Renal cortex interstitium (tissue), 11 donors: ENCODE measurements around the gene MAST4. TPM values are rescaled to one million over a fixed set of nuclear protein-coding genes. Genes with fewer than 3 reads are reported as not detected.
A peak's percentile ranks its signal among the peaks of the same experiment; 100 is the strongest.

Experiments used
- DNase-seq, 11 donors: peaks; one replicate each; pipeline ENCODE4 v3.0.0-alpha.2; 2013; ENCODE audit warnings: low read depth in 9 of 11, low spot score in 4 of 11; ENCODE audit errors: extremely low read depth in 1 of 11
- polyA plus RNA-seq, 3 donors: library from polyadenylated mRNA; unstranded; fragments of 120-200 nt; gene quantifications; one replicate each; pipeline ENCODE4 v1.2.1, GENCODE V29; 2013; ENCODE audit not compliant: insufficient read length in 3 of 3

The MAST4 gene
- polyA plus RNA-seq, 3 donors = 15.2 to 19.4 (median 16.8) TPM

DNA sequence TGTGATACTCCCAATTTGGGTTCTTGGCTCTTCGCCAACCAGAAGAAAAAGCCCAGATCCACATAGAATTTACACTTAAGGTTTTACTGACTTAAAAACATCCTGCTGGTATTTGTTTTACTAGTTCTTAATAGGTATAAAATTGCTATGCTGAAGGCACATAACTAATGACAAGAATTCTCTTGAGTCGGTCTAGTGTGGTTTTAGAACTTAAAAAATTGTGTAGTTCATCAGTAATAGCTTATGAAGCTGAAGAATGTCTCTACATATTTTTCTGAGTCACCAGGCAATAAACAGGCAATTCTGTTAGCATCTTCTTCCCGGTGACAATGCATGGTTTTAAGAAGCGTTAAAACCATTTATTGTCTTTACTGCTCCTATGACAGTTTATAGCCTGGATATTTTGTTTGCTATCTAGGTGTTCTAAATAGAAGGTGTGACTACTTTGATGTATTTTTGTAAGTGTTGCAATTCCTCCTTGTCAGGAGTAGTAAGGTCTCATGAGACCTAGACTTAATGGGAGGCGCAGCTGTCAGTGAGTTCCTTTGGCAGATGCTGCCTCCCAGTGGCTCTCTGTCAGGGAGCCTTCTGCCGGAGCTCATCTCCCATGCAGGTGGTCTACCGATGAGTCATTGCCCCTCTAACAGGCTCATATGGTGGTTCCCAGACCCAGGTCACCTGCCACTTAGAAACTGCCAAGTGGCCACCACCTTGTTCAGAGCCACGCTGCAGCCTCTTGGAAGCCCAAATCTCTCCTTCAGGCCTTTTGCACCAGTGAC, 173.8 kb downstream of the MAST4 start:
- DNase-seq = no peak

DNA sequence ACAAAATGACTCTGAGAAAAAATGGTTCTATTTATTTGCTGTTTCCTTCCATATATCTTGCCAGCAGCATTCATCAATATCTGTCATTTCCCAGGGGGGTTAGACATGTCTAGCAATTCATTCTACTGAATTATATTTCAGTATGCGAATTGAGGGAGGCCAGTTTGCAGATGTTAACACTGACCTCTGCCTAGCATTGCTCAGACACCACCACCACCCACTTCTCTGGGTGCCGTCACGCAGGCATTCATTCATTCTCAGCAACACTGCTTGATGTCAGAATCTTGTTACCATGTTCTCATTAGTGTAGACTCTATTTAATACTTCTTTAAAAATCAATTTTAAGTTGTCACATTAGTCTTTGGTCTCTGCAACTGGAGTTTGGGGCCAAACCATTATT, 181.7 kb downstream of the MAST4 start:
- DNase-seq = no peak

DNA sequence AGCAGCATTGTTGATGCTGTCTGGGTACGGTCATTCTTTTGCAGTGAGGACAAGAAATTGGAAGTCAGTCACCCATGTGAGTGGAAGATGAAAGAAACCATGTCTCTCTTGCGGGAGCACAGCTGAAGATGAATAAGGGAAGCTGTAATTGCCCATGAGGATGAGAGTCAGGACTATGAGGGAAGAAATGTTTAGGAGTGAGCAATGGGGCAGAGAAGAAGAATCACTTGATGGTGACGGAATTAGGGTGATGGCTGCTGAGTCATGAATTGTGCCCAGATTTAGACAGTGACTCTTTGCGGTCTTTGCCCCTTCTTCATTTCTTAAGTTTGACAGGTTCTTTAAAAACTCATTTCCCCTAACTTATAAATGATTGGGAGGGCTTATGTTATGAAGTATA, 183.3 kb downstream of the MAST4 start:
- no peak for DNase-seq

DNA sequence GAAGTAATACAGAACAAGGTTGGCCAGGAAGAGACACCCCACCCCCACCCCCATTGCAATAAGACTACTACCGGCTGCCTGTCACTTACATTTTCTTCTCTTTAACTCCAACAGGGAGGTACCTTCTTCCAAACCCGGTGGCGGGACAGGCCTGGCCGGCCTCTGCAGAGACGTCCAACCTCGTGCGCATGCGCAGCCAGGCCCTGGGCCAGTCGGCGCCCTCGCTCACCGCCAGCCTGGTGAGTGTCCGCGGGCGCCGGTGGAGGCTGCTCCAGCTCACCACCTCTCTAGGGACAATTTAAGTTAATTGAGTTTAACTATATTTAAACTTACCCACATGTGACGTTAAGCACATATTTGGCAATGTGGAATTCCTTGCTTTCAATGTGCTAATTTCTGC, 192.4 kb downstream of the MAST4 start:
- no peak for DNase-seq

DNA sequence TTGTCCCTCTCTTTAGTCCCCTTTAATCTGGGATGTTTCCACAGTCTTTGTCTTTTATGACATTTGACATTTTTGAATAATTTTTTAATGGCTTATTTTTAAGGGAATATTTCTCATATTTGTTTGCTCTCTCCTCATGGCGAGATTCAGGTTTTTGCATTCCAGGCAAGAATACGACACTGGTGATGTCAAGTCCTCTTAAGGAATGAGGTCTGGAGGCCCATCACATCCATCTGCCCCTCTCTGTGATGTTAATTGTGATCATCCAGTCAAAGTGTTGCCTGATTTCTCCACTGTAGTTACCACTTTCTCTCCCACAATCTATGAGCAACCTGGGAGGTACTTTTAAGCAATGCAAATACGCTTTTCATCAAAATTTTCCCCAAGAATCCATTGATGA, 193.2 kb downstream of the MAST4 start:
- DNase-seq = no peak

DNA sequence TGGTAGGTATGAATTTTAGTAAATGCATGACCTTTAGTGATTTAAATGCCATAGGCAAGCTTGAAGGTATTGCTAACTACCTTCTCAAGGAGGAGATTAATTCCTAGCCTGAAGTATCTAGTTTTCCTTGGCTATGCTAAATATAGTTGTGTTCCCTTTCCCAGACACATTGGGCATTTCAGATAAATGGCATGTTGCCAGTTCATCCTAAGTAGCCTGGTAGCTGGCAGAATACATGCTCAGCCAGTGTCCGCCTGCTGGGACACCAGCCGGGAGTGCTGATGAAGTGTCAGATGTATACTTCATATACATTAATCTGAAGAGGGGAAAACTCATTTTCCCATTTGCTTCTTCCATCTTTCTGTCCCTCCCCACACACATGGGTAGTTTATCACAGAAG, 196.9 kb downstream of the MAST4 start:
- no peak for DNase-seq

DNA sequence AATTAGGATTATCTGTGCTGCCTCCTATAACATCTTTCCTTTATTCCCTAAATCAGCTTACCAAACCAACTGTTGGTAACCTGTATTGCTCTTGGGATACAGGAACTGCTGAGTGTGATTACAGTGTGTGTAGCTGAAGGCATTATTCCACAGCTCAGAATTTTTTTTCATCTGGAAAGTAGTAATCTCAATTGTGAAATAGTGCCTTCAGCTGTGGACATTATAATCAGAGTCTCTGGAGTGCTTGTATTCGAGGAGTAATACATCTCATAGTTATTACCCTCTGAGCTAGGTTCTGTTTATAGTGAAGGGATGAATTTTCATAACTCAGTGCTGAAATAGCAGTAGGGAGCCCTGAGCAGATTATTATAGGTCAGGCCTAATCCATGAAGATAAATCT, 199.5 kb downstream of the MAST4 start:
- no peak for DNase-seq

DNA sequence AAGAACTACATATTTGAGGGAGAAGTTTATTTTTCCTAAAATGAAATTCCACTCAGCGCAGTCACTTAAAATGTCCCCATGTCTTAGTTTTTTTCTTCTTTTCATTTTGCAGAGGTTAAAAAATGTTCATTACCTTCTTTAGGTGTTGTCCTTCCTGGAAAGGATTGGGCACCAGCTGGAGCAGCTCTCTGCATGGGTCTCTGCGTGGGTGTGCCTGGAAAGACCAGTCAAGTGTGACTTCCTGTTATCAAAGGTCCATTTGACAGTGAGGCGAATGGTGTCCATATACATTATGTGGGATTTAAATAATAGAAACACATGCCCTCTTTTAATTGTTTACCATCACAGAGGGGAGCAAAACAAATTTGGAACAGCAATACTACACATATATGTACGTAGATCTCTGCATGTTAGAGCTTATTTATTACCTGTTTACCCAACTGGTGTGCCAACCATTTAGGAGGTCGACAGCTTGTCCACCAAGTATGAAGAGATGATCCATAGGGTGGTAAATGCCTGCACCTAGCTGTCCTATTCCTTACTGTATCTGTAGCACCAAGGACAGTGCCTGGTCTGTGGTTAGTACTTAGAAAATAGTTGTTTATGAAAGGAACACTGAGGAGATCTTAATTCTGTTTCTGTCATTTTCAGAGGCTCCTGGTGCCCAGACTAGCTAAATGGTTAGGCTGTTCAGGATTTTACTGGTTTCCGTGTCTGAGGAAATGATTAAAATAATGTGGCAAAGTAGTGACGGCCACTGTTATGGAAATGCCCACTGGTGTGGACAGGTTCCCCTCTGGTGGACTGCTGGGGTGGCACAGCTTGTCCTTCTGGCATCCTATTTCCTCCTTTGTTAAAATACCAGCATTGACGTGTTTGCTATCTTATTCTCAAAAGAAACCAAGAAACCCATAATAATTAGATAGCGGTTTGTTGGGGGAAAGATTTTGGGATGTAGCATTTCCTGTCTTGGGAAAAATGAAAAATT, 200.4 kb downstream of the MAST4 start:
- no peak for DNase-seq

DNA sequence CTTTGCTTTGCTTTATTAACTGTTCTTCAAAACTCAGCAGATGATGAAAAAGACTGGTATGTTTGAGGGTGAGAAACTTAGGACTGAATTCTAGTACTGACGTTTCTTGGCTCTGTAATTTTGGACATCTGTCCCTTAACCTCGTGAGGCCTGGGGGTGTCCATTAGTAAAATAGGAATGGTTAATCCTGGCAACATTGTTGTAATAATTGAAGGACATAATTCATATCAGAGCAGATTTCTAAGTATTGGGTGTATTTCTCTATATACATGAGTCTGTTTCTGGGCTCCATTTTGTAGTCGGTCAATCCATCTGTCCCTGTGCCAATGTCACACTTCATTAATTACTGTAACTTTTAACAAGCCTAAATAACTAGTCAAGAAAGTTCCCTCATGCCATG, 206.7 kb downstream of the MAST4 start:
- DNase-seq = no peak

DNA sequence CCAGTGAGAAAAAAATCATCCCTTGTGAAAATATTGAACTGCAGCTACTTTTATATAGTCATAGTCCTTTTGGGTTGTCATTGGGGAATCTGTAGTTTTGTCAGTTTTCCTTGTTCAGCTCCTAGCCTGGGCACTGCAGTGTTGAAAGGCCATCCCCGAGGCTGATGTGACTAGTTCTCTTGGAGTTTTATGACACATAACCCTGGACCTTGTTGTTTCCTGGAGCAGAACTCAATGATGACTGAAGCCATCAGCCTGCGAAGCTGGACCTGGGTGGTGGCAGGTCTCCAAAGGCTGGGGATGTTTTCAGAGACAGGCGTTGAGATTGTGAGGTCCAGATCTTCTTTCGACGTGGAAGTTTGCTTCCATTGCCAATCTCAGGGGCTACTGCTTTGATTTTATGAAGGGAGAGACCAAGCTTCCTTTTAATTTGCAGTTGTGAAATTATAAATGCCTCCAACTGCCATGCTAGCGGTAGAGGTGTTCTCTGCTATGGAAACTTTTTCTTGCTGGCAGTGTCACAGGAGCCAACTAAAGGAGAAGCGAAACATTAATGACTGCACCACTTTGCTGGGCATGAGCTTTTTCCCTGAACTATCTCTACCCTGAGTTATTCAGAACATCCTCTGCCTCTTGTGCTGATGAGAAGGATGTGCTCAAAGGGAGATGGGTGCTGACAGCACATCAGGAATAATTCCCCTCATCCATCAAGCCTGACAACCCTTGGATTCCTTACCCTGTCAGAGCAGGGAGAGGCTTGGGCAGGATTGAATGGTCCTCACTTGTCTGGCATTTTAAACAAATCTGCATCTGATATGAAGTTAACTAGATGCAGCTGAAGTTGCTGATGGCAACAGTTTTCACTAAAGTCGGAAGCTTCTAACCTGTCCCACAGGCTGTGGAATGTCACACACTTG, 209.6 kb downstream of the MAST4 start:
- no peak for DNase-seq

DNA sequence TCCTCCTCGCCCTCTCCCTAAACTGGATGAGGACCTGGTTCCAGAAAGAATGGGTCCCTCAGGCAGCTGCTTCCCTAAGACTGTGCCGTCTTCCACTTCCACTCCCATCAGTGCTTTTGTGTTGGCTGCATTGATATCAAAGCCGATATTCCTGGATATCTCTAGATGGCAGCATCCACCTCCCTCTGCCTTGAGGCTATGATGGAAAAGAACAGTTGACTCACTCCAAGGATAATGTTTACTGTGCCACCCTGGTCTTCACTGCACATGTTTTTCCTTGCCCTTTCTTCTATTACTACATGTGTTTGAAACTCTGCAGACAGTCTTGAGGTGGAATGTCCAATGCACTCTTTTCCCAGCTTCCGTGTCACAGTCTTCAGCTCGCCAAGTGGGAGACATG, 211.6 kb downstream of the MAST4 start:
- DNase-seq = peak in 1 of 11 donors; percentile 21

DNA sequence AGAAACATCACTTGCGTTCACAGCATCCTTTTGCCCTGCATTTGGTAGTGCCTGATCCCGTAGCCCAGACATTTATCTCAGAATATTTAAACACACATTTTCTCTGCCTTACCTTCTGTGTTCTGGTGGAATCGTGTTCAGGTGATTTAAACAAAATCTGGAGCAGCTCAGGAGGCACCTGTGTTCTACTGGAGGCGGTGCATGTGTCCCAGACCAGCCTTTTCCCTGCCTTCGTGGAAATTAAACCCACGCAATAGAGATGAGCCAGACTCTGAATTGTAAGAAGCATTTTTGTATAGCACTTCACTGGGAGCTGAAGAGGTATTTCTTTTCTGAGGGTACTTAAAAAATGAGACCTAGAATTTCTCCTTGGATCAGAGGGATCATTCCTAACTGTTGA, 212.5 kb downstream of the MAST4 start:
- no peak for DNase-seq

DNA sequence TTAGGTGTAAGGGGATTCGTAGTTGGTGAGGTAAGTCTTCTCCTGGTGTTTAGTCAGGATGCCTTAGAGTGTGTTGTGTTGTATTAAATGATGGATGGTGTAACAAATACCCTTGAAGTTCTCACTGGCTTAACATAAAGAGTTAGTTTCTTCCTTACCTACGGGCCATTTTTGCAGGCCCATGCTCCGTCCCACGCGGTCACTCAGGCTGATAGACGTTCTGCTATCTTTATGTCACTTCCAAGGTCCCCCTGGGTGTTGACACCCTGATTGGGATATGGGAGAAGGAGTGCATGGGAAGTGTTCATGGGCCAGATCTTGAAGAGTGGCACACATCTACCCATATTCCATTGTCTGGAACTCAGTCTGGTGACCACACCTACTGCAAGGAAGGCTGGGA, 214.0 kb downstream of the MAST4 start:
- no peak for DNase-seq

DNA sequence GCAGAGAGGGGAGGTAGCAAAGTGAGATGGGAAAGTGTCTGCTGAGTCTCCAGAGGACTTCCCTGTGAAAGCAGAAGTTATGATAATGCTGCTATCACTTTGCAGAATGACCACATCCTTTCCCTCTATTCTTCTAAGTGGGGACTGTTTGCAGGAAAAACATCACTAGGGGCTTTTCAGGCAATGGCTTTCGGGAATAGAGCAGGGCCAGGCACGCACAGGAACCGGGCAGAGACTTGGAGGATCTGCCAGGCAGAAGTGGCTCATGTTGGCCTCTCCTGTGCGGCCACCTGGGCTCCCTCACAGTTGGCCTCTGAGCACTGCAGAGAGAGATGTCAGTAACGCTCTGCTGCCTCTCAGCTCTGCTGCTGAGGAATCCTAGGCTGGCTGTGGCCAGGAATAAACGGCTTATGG, 214.7 kb downstream of the MAST4 start:
- DNase-seq = no peak

DNA sequence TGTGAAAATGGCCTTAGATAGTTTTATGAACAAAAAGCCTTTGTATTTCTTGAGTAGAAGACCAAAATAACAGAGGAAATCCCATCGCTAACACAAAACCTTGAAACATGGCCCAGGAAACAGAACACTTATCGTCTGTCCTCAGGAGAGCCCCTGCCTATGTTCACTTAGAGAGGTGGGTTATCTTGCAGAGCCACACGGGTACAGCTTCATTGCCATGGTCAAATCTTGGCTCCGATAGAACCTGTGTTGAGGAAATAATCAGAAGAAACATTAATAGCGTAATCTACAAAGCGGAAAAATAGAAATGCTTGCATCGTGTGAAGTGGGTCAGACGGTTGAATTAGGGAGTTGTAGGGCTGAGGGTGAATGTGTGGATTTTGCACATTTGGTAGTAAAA, 216.1 kb downstream of the MAST4 start:
- no peak for DNase-seq

DNA sequence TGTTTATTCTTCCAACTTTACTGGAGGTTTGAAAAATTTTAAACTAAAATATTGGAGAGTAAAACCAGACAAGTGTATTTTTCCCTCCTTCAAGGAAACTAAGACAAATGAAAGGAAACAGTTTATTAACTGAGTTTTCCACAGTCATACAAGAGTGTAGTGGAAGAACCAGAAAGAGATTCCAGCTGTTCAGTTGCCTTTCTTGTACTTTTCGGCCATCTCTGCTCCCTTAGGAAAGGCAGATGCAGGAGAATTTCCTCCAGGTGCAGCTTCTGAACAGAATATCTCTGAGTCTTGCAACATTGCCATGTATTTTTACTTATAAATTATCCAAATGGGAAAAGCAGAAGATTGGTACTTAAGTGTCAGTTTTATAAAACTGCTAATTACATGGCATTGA, 217.1 kb downstream of the MAST4 start:
- no peak for DNase-seq

DNA sequence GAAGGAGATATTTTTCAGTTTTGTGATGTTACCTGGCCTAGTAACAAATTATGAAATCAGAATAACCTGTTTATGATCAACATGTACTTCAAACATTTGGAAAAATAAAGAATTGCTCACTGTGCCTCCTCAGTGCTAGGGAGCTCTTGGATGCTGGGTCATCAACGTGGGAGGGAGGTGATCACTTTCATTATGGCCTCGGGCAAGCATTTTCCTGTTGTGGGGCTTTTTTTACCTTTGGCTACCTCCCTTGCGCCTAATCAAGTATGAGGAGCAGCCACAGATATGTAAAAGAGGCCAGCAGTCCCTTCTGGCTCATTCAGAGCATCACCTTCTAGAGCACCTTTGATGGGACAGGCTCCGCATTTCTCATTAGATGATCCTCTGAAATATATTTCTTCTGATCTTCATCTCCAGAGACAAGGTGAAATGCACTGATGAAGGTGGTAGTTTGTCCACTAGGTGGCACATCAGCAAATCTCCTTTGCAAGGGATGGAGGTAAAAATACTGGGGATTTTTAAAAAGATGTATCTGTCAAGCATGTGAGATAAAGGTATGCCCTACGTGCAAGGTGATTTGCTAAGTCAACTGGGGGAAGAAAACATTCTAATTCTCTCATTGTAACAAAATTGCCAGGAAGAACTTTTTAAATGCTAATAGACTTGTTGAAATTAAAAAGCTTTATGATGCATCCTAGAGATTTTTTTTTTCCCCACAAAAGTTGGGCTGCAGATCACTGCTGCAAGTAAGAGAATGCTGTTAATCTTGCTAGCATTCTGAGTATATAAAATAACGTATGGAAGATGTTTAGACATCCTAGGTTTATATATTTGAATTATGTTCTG, 218.2 kb downstream of the MAST4 start:
- DNase-seq = peak in 5 of 11 donors; percentile 12 to 38 (median 21)

DNA sequence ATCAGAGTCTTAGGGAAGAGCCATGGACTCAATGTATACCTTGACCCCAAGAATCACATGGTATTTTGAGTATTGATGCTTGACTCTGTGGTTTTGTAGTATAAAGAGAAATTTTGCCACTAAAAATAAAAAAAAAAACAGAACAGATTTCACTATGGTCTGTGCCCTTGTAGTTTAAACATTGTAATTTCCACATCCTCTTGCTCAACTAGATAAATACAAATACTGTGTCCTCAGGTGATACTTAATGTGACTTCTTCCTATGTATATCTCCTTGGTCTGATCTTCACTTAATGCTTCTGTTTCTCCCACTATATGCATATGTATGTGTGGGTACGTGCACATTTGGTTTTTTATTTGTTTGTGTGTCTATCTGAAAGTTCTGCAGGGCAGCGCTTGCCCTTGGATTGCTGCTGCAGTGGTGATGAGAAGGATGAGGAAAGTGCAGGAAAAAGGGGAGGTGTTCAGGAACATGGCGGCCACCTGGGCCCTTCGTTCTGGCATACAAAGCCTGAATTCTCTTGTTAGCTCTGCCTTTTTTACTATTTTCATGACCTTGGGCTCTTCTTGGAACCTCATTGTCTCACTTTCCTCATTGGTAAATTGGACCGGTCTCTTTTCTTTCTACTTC, 222.2 kb downstream of the MAST4 start:
- DNase-seq = no peak
